HepG2 (cell line): ENCODE results near the gene ARF6. TPM values are rescaled to one million over a fixed set of nuclear protein-coding genes. Genes with fewer than 3 reads are reported as not detected.
A peak's percentile ranks its signal among the peaks of the same experiment; 100 is the strongest.

Experiments
- BCL3 ChIP-seq: sonication (generic); formaldehyde crosslinking; IDR thresholded peaks from 2 replicates; pipeline ENCODE4 v1.5.1; 2020; ENCODE audit warnings: mild to moderate bottlenecking, missing genetic modification reagents, moderate library complexity
- CREB3 ChIP-seq: sonication (generic); formaldehyde crosslinking; IDR thresholded peaks from 2 replicates; pipeline ENCODE4 v1.5.0; 2020; ENCODE audit warnings: missing genetic modification reagents
- GTF3A ChIP-seq: sonication (generic); formaldehyde crosslinking; conservative IDR thresholded peaks from 2 replicates; pipeline ENCODE4 v1.4.0; 2020; ENCODE audit warnings: mild to moderate bottlenecking, missing genetic modification reagents
- LCORL ChIP-seq, 2 experiments: fragments of 450-650 bp in 1 of 2; sonication (generic) in 1 of 2; formaldehyde crosslinking in 1 of 2; IDR thresholded peaks; 2 replicates each; pipeline versions ENCODE4 v1.5.0 to v1.6.1; 2017 to 2020; ENCODE audit warnings: antibody characterized with exemption in 1 of 2, missing genetic modification reagents in 1 of 2
- MAFG ChIP-seq: sonication (generic); formaldehyde crosslinking; IDR thresholded peaks from 2 replicates; pipeline ENCODE4 v1.5.1; 2020; ENCODE audit warnings: mild to moderate bottlenecking, missing genetic modification reagents
- MED1 ChIP-seq: sonication (generic); formaldehyde crosslinking; IDR thresholded peaks from 2 replicates; pipeline ENCODE4 v1.4.0; 2020; ENCODE audit warnings: missing genetic modification reagents
- NFYB ChIP-seq: sonication (generic); formaldehyde crosslinking; IDR thresholded peaks from 2 replicates; pipeline ENCODE4 v1.4.0; 2020; ENCODE audit warnings: missing genetic modification reagents
- NONO ChIP-seq, 2 experiments: fragments of 450-650 bp in 1 of 2; sonication (generic) in 1 of 2; formaldehyde crosslinking in 1 of 2; IDR thresholded peaks in 1 of 2; conservative IDR thresholded peaks in 1 of 2; 2 replicates each; pipeline versions ENCODE4 v1.6.1 to v1.8.0; 2017 to 2022; ENCODE audit warnings: mild to moderate bottlenecking in 1 of 2, missing genetic modification reagents in 1 of 2, moderate library complexity in 1 of 2
- PTBP1 ChIP-seq: fragments of 200-400 bp; formaldehyde crosslinking; IDR thresholded peaks from 2 replicates; pipeline ENCODE4 v1.6.1; 2018; ENCODE audit warnings: low read length, low read depth; ENCODE audit not compliant: poor library complexity, severe bottlenecking
- RNF219 ChIP-seq: sonication (generic); formaldehyde crosslinking; IDR thresholded peaks from 2 replicates; pipeline ENCODE4 v1.5.0; 2020; ENCODE audit warnings: mild to moderate bottlenecking, missing genetic modification reagents
- SOX5 ChIP-seq: IDR thresholded peaks from 2 replicates; pipeline ENCODE4 v1.6.1; 2016; ENCODE audit warnings: borderline replicate concordance
- THAP9 ChIP-seq: sonication (generic); formaldehyde crosslinking; IDR thresholded peaks from 2 replicates; pipeline ENCODE4; 2020; ENCODE audit warnings: missing genetic modification reagents, mild to moderate bottlenecking, borderline replicate concordance
- U2AF1 ChIP-seq: fragments of 200-400 bp; formaldehyde crosslinking; optimal IDR thresholded peaks from 2 replicates; pipeline ENCODE3; 2017; ENCODE audit warnings: mild to moderate bottlenecking, low read depth, low read length
- USF2 ChIP-seq, 2 experiments: sonication (generic) in 1 of 2; formaldehyde crosslinking in 1 of 2; IDR thresholded peaks; 2 replicates each; pipeline versions ENCODE4 v1.5.1 to v1.6.1; 2011 to 2020; ENCODE audit warnings: borderline replicate concordance in 1 of 2, low read depth in 1 of 2, low read length in 1 of 2, mild to moderate bottlenecking in 1 of 2, missing genetic modification reagents in 1 of 2, moderate library complexity in 1 of 2
- ZEB1 ChIP-seq: IDR thresholded peaks from 2 replicates; pipeline ENCODE4 v1.6.1; 2012; ENCODE audit warnings: mild to moderate bottlenecking, low read depth, inconsistent platforms; ENCODE audit not compliant: insufficient replicate concordance
- ZNF225 ChIP-seq: sonication (generic); formaldehyde crosslinking; IDR thresholded peaks from 2 replicates; pipeline ENCODE4 v1.4.0; 2020; ENCODE audit warnings: mild to moderate bottlenecking, missing genetic modification reagents
- ZNF878 ChIP-seq: sonication (generic); formaldehyde crosslinking; IDR thresholded peaks from 2 replicates; pipeline ENCODE4 v1.8.1; 2023; ENCODE audit warnings: mild to moderate bottlenecking, missing genetic modification reagents, moderate library complexity
- polyA plus RNA-seq, 8 experiments: library from polyadenylated mRNA; depleted of rRNA in 3 of 8; stranded (reverse) in 7 of 8; unstranded in 1 of 8; fragments of >200 nt; fragmentation: Illumina TruSeq in 4 of 8; extraction: Trizol in 4 of 8; gene quantifications; 2 replicates each; pipeline versions ENCODE4 v1.2.1 to v1.2.3, GENCODE V29; 2011 to 2016; ENCODE audit warnings: low read depth in 4 of 8, missing spikeins in 1 of 8, mixed read lengths in 1 of 8; ENCODE audit not compliant: insufficient read depth in 1 of 8
- total RNA-seq, 5 experiments: library from RNA; depleted of rRNA; stranded (reverse); fragments of >200 nt; fragmentation: Illumina TruSeq; extraction: Trizol; gene quantifications; 2 replicates each; pipeline ENCODE4 v1.2.3, GENCODE V29; 2016; ENCODE audit warnings: low read depth in 1 of 5

The ARF6 gene
- total and polyA plus RNA-seq, 2 of the 13 experiments (the other 11 are each of a cell fraction or from before 2014, with no cell fraction given), result 12.7 to 31.9 TPM

GRCh38 chr14:49892636-49893308 lies at the start of gene ARF6 (continued):
- TF ChIP-seq THAP9 (CRISPR knock-in tag) (peak; percentile 81; the same call in 1 of the 2 replicates), USF2 (IDR thresholded peaks at IDR 0.05; ENCODE audit: low read depth, low read length) (no peak), USF2 (CRISPR knock-in tag; IDR thresholded peaks at IDR 0.05; ENCODE audit: borderline replicate concordance) (0 out of 2 replicates have a peak, but pooled peaks have one; percentile 53), NFYB (CRISPR knock-in tag) (peak; percentile 40; the same call in 1 of the 2 replicates), ZNF878 (peak; percentile 93), U2AF1 (peak; percentile 87), MAFG (no peak), BCL3 (CRISPR knock-in tag) (0 out of 2 replicates have a peak, but pooled peaks have one; percentile 40), CREB3 (CRISPR knock-in tag) (no peak), MED1 (CRISPR knock-in tag) (peak; percentile 41; the same call in 1 of the 2 replicates), RNF219 (CRISPR knock-in tag) (peak; percentile 93; the same call in 1 of the 2 replicates), LCORL (IDR thresholded peaks at IDR 0.05) (no peak), LCORL (CRISPR knock-in tag; IDR thresholded peaks at IDR 0.05) (0 out of 2 replicates have a peak, but pooled peaks have one; percentile 31), PTBP1 (peak; percentile 8), SOX5 (CRISPR knock-in tag) (peak; percentile 40; the same call in 1 of the 2 replicates), ZNF225 (CRISPR knock-in tag) (0 out of 2 replicates have a peak, but pooled peaks have one; percentile 32), ZEB1 (peak; percentile 53), NONO (IDR thresholded peaks at IDR 0.05) (no peak), NONO (CRISPR knock-in tag; conservative IDR thresholded peaks at IDR 0.05) (peak; percentile 77; the same call in 1 of the 2 replicates), GTF3A (CRISPR knock-in tag) (peak; percentile 68; the same call in 1 of the 2 replicates)
